Smooth muscle cell of the brain vasculature (primary cell): Measurements from ENCODE around the gene OR51E2.
"Not testable (repeated sequence)": the region's sequence is repeated elsewhere in the genome, so short reads cannot be mapped to it uniquely, and the experiment has no call there.

Experiments used
- DNase-seq: peaks from one replicate; pipeline ENCODE4 v3.0.0-alpha.2; 2012; ENCODE audit warnings: low read depth, low spot score

Gene OR51E2

GRCh38 chr11:4697585-4697984 is at the start of gene OR51E2:
Gene OR51E2 (minus strand): TSS chr11:4697853. CDS start chr11:4682711, 15,142 bp downstream.
- DNase-seq: no peak

GRCh38 chr11:4740735-4741134 is 43.1 kb upstream of the OR51E2 start:
- no peak for DNase-seq

- DNase-seq: no peak
These were observed 29.5 kb upstream of the OR51E2 start for GRCh38 chr11:4727171-4727570.

- not testable (repeated sequence) for DNase-seq
These were observed 25.2 kb upstream of the OR51E2 start for GRCh38 chr11:4722616-4723534.

GRCh38 chr11:4714300-4714699 is 16.6 kb upstream of the OR51E2 start:
- DNase-seq: no peak

GRCh38 chr11:4713241-4713640 is 15.6 kb upstream of the OR51E2 start:
- DNase-seq: no peak

GRCh38 chr11:4704790-4705334 is 7.2 kb upstream of the OR51E2 start:
- no peak for DNase-seq

GRCh38 chr11:4704054-4704789 is 6.6 kb upstream of the OR51E2 start, which contains the start of gene MMP26:
Gene MMP26 (plus strand): TSS chr11:4704784.
- no peak for DNase-seq

- no peak for DNase-seq
These were observed 2.8 kb upstream of the OR51E2 start for GRCh38 chr11:4700436-4700820.

GRCh38 chr11:4699697-4700435 is 2.2 kb upstream of the OR51E2 start:
- no peak for DNase-seq

- no peak for DNase-seq
These were observed 2.2 kb downstream of the OR51E2 start for GRCh38 chr11:4695442-4695841.

- no peak for DNase-seq
These were observed 12.9 kb downstream of the OR51E2 start for GRCh38 chr11:4684631-4685285.

GRCh38 chr11:4682623-4683419 is 14.8 kb downstream of the OR51E2 start:
- DNase-seq: no peak

GRCh38 chr11:4680341-4680740 is 17.3 kb downstream of the OR51E2 start:
- DNase-seq: no peak

GRCh38 chr11:4677948-4678347 is 19.7 kb downstream of the OR51E2 start:
- DNase-seq: no peak

- DNase-seq: no peak
These were observed 23.9 kb downstream of the OR51E2 start for GRCh38 chr11:4673781-4674180.

- DNase-seq: no peak
These were observed 25.2 kb downstream of the OR51E2 start for GRCh38 chr11:4672470-4672869.

- DNase-seq: no peak
These were observed 25.9 kb downstream of the OR51E2 start for GRCh38 chr11:4671741-4672140.

GRCh38 chr11:4665424-4665823 is 32.2 kb downstream of the OR51E2 start:
- DNase-seq: no peak

GRCh38 chr11:4664786-4665185 is 32.9 kb downstream of the OR51E2 start:
- no peak for DNase-seq
